ENCODE results near the gene EPHB1. TPM values are rescaled to one million over a fixed set of nuclear protein-coding genes. Genes with fewer than 3 reads are reported as not detected.

Gene EPHB1
- total RNA-seq, 4 donors from 2014 or later, result 2.3 to 5.6 (median 4.6) TPM

- no peaks in the 10 kb centered on the region for H3K4me1 ChIP-seq
- H3K9me3 ChIP-seq, result no peaks in the 10 kb centered on the region
- H3K4me3 ChIP-seq (replicated peaks in 1 of 3), result no peak overlapping the region
- no peaks in the 10 kb centered on the region for H3K27me3 ChIP-seq
- 73 to 82% methylated on average over 6 of the region's 6 CpGs for WGBS, 2 donors
- H3K27ac ChIP-seq, result no peak overlapping the region
- TF ChIP-seq CTCF (IDR thresholded peaks at IDR 0.05) (no peak), POLR2A (IDR thresholded peaks at IDR 0.05) (no peak)
- intact Hi-C loops (cut with DNase I), result no loop called here
- DNase-seq, result no peak
- H3K36me3 ChIP-seq, result no peaks in the 10 kb centered on the region
These were observed 68.9 kb downstream of the EPHB1 start for GRCh38 chr3:134863915-134864314.

- H3K9me3 ChIP-seq, result no peaks in the 10 kb centered on the region
- no peak for DNase-seq
- intact Hi-C loops (cut with DNase I), result no loop called here
- WGBS, 2 donors, result 55 to 56% methylated on average over 5 of the region's 5 CpGs
- no peak overlapping the region for H3K4me3 ChIP-seq (replicated peaks in 1 of 3)
- no peaks in the 10 kb centered on the region for H3K4me1 ChIP-seq
- H3K27ac ChIP-seq, result no peak overlapping the region
- H3K27me3 ChIP-seq, result no peaks in the 10 kb centered on the region
- TF ChIP-seq CTCF (IDR thresholded peaks at IDR 0.05) (no peak), POLR2A (IDR thresholded peaks at IDR 0.05) (no peak)
- H3K36me3 ChIP-seq, result no peaks in the 10 kb centered on the region
These were observed 69.6 kb downstream of the EPHB1 start for GRCh38 chr3:134864636-134865035.

- TF ChIP-seq CTCF (IDR thresholded peaks at IDR 0.05), result no peak
- TF ChIP-seq POLR2A (IDR thresholded peaks at IDR 0.05), result no peak
- Histone ChIP-seq H3K4me1 (no peaks in the 10 kb centered on the region), H3K27ac (no peak overlapping the region), H3K27me3 (no peaks in the 10 kb centered on the region), H3K9me3 (no peaks in the 10 kb centered on the region), H3K36me3 (no peaks in the 10 kb centered on the region), H3K4me3 (replicated peaks in 1 of 3) (no peak overlapping the region)
- intact Hi-C loops (cut with DNase I), result no loop called here
- peak; percentile 25 to 31 for DNase-seq
- WGBS, 2 donors, result 75 to 83% methylated on average over 1 of the region's 1 CpG
These were observed 72.2 kb downstream of the EPHB1 start for GRCh38 chr3:134867277-134867676.

GRCh38 chr3:134869153-134869726 lies 74.2 kb downstream of the EPHB1 start:
- H3K27me3 ChIP-seq, result no peaks in the 10 kb centered on the region
- WGBS, 2 donors, result 82 to 88% methylated on average over 4 of the region's 4 CpGs
- TF ChIP-seq CTCF (IDR thresholded peaks at IDR 0.05) (no peak), POLR2A (IDR thresholded peaks at IDR 0.05) (no peak)
- no peak overlapping the region for H3K27ac ChIP-seq
- H3K4me3 ChIP-seq (replicated peaks in 1 of 3), result no peak overlapping the region
- DNase-seq, result no peak
- H3K4me1 ChIP-seq, result no peaks in the 10 kb centered on the region
- H3K9me3 ChIP-seq, result no peaks in the 10 kb centered on the region
- H3K36me3 ChIP-seq, result no peaks in the 10 kb centered on the region
- intact Hi-C loops (cut with DNase I), result no loop called here

GRCh38 chr3:134871818-134872217 lies 76.8 kb downstream of the EPHB1 start:
- 91 to 97% methylated on average over 1 of the region's 1 CpG for WGBS, 2 donors
- TF ChIP-seq POLR2A (IDR thresholded peaks at IDR 0.05) (no peak), CTCF (IDR thresholded peaks at IDR 0.05) (no peak)
- no peaks in the 10 kb centered on the region for H3K27me3 ChIP-seq
- peaks cover 0 to 6% of the 10 kb centered on the region in 2 donors for H3K4me1 ChIP-seq
- H3K27ac ChIP-seq, result no peak overlapping the region
- intact Hi-C loops (cut with DNase I), result no loop called here
- DNase-seq, result no peak
- H3K4me3 ChIP-seq (replicated peaks in 1 of 3), result no peak overlapping the region
- H3K36me3 ChIP-seq, result no peaks in the 10 kb centered on the region
- H3K9me3 ChIP-seq, result no peaks in the 10 kb centered on the region

Measured in thyroid gland (tissue), 4 donors.